ENCODE results near the gene XAGE5.
"Not testable (repeated sequence)": the region's sequence is repeated elsewhere in the genome, so short reads cannot be mapped to it uniquely, and the experiment has no call there.

The XAGE5 gene

GRCh38 chrX:52811065-52811625 lies at the start of gene XAGE5:
Gene XAGE5, plus strand, starts transcription at chrX:52811287. Its CDS starts 1,280 bp downstream, at chrX:52812567.
- in situ Hi-C loops (cut with MboI; ENCODE audit: low sequenced_read_pairs): no loop called here

- in situ Hi-C loops (cut with MboI; ENCODE audit: low sequenced_read_pairs): not testable (repeated sequence)
Observed at GRCh38 chrX:52765983-52766382, 45.1 kb upstream of the XAGE5 start.

- in situ Hi-C loops (cut with MboI; ENCODE audit: low sequenced_read_pairs): not testable (repeated sequence)
Observed at GRCh38 chrX:52773504-52773903, 37.6 kb upstream of the XAGE5 start.

- in situ Hi-C loops (cut with MboI; ENCODE audit: low sequenced_read_pairs): not testable (repeated sequence)
Observed at GRCh38 chrX:52797327-52797726, 13.8 kb upstream of the XAGE5 start, which contains the start of gene SPANXN5. Gene SPANXN5, minus strand, starts transcription at chrX:52797427. Its CDS starts 79 bp downstream, at chrX:52797348.

- in situ Hi-C loops (cut with MboI; ENCODE audit: low sequenced_read_pairs): not testable (repeated sequence)
Observed at GRCh38 chrX:52804876-52805275, 6.2 kb upstream of the XAGE5 start.

GRCh38 chrX:52819788-52820187 lies 8.7 kb downstream of the XAGE5 start:
- in situ Hi-C loops (cut with MboI; ENCODE audit: low sequenced_read_pairs): no loop called here

GRCh38 chrX:52821079-52821760 lies 10.1 kb downstream of the XAGE5 start:
- in situ Hi-C loops (cut with MboI; ENCODE audit: low sequenced_read_pairs): no loop called here

- in situ Hi-C loops (cut with MboI; ENCODE audit: low sequenced_read_pairs): no loop called here
Observed at GRCh38 chrX:52824608-52825007, 13.5 kb downstream of the XAGE5 start.

- in situ Hi-C loops (cut with MboI; ENCODE audit: low sequenced_read_pairs): no loop called here
Observed at GRCh38 chrX:52830551-52830950, 19.5 kb downstream of the XAGE5 start.

GRCh38 chrX:52839137-52839536 lies 28.1 kb downstream of the XAGE5 start:
- in situ Hi-C loops (cut with MboI; ENCODE audit: low sequenced_read_pairs): no loop called here

GRCh38 chrX:52843619-52844018 lies 32.5 kb downstream of the XAGE5 start:
- in situ Hi-C loops (cut with MboI; ENCODE audit: low sequenced_read_pairs): not testable (repeated sequence)

- in situ Hi-C loops (cut with MboI; ENCODE audit: low sequenced_read_pairs): no loop called here
Observed at GRCh38 chrX:52852110-52852860, 41.2 kb downstream of the XAGE5 start.

- in situ Hi-C loops (cut with MboI; ENCODE audit: low sequenced_read_pairs): not testable (repeated sequence)
Observed at GRCh38 chrX:52856991-52857525, 46.0 kb downstream of the XAGE5 start.

- in situ Hi-C loops (cut with MboI; ENCODE audit: low sequenced_read_pairs): no loop called here
Observed at GRCh38 chrX:52865343-52865998, 54.4 kb downstream of the XAGE5 start.

All from hTERT RPE-1 (cell line).